ENCODE data around the gene CLEC3B. TPM values are rescaled to one million over a fixed set of nuclear protein-coding genes. Genes with fewer than 3 reads are reported as not detected.

Gene CLEC3B
- 33.4 and 48.5 TPM in 2 replicates for total RNA-seq

GRCh38 chr3:45026038-45026437 lies at the start of gene CLEC3B:
Gene CLEC3B (plus strand): TSS chr3:45026303. CDS start chr3:45026363, 60 bp downstream.

Small RNAs within 50 kb of the gene (small RNA-seq; reads per million reads assigned to genes)
- not detected for gene RNU5B-3P

Other genes with a start within 250 kb of the CLEC3B start
- gene TMEM42, start 164.4 kb upstream of the CLEC3B start, total RNA-seq = 11.3 and 17.6 TPM in 2 replicates
- gene TGM4, start 151.7 kb upstream of the CLEC3B start, total RNA-seq = under 0.01 and 0.39 TPM in 2 replicates
- gene ZDHHC3, start 50.1 kb upstream of the CLEC3B start, total RNA-seq = 64.5 and 87.8 TPM in 2 replicates
- 37.5 and 40.4 TPM in 2 replicates for gene EXOSC7, start 50.1 kb upstream of the CLEC3B start, total RNA-seq
- 19.1 and 27.4 TPM in 2 replicates for gene CDCP1, start 120.1 kb downstream of the CLEC3B start, total RNA-seq
- 26.8 and 35.0 TPM in 2 replicates for gene TMEM158, start 200.0 kb downstream of the CLEC3B start, total RNA-seq

Data from subcutaneous preadipocyte (primary cell).